ENCODE results near the gene OR51G2.

The OR51G2 gene

GRCh38 chr11:4863876-4864275 lies 55.3 kb downstream of the OR51G2 start:
- no peak for DNase-seq (ENCODE audit: low read depth in 2 of 2)
